Endodermal cell (in vitro differentiated cells): Measurements from ENCODE around the gene LTB4R2. TPM values are rescaled to one million over a fixed set of nuclear protein-coding genes. Genes with fewer than 3 reads are reported as not detected.

Experiments
- DNase-seq: peaks from one replicate; pipeline ENCODE4 v3.0.0-alpha.2; 2017
- H3K27ac ChIP-seq: 2 replicates; pipeline ENCODE4 v1.5.1; 2013; ENCODE audit warnings: mild to moderate bottlenecking, low read depth, low read length, moderate library complexity
- H3K27me3 ChIP-seq: 2 replicates; pipeline ENCODE4 v1.6.1; 2013; ENCODE audit warnings: mild to moderate bottlenecking, low read length, moderate library complexity; ENCODE audit not compliant: insufficient read depth, control insufficient read depth, poor library complexity, severe bottlenecking
- H3K36me3 ChIP-seq: 2 replicates; pipeline ENCODE4 v1.7.0; 2013; ENCODE audit warnings: mild to moderate bottlenecking, low read length, moderate library complexity; ENCODE audit not compliant: control insufficient read depth, insufficient read depth
- H3K4me1 ChIP-seq: one replicate; pipeline ENCODE4 v1.7.0; 2013; ENCODE audit warnings: low read length; ENCODE audit not compliant: control insufficient read depth, insufficient read depth
- H3K4me3 ChIP-seq: 2 replicates; pipeline ENCODE4 v1.5.1; 2013; ENCODE audit warnings: mild to moderate bottlenecking, low read length, moderate library complexity
- H3K9ac ChIP-seq: 2 replicates; pipeline ENCODE4 v1.6.1; 2013; ENCODE audit warnings: mild to moderate bottlenecking, low read length, moderate library complexity; ENCODE audit not compliant: poor library complexity, severe bottlenecking; ENCODE audit errors: extremely low read depth
- H3K9me3 ChIP-seq: 2 replicates; pipeline ENCODE4 v1.6.1; 2013; ENCODE audit warnings: mild to moderate bottlenecking, low read length, moderate library complexity; ENCODE audit not compliant: control insufficient read depth
- H3K27ac Mint-ChIP-seq: 2 replicates; pipeline ENCODE4 v1.8.0; 2020; ENCODE audit warnings: mixed read lengths
- H3K27me3 Mint-ChIP-seq: 2 replicates; pipeline ENCODE4 v1.8.0; 2021; ENCODE audit warnings: mild to moderate bottlenecking, mixed read lengths; ENCODE audit not compliant: insufficient read depth
- H3K36me3 Mint-ChIP-seq: 2 replicates; pipeline ENCODE4 v1.8.0; 2020; ENCODE audit warnings: low read depth, mixed read lengths
- H3K4me1 Mint-ChIP-seq: 2 replicates; pipeline ENCODE4 v1.8.0; 2020; ENCODE audit warnings: mixed read lengths
- H3K4me3 Mint-ChIP-seq: 2 replicates; pipeline ENCODE4 v1.8.0; 2020; ENCODE audit warnings: mild to moderate bottlenecking, moderate library complexity, mixed read lengths
- H3K9me3 Mint-ChIP-seq: 2 replicates; pipeline ENCODE4 v1.8.0; 2020; ENCODE audit warnings: mild to moderate bottlenecking, mixed read lengths
- CTCF ChIP-seq: fragments of 200-600 bp; sonication (generic); conservative IDR thresholded peaks from 2 replicates; pipeline ENCODE4 v1.5.0; 2021; ENCODE audit warnings: antibody characterized with exemption, mild to moderate bottlenecking
- WGBS, 2 experiments: methylation state at CpG; one replicate each; pipeline versions ENCODE4 v1.1.5 to v1.1.7; 2013; ENCODE audit warnings: missing lambda C conversion rate in 2 of 2, mixed read lengths in 1 of 2; ENCODE audit not compliant: insufficient coverage in 1 of 2, insufficient read length in 1 of 2; 5-methylcytosine and 5-hydroxymethylcytosine counted together
- total RNA-seq, 2 donors: library from RNA; stranded (reverse); fragmentation: NEBNext Ultra II Directional in 1 of 2; extraction: Animal tissue kit (Norgen Biotek cat#: 25700) in 1 of 2; gene quantifications; 2 replicates in 1 of 2; 3 replicates in 1 of 2; pipeline ENCODE4 v1.2.1, GENCODE V29; 2021

The LTB4R2 gene
- total RNA-seq, 2 donors from 2014 or later: 7.4 to 9.5 TPM

- no peaks in the 10 kb centered on the region for H3K9me3 Mint-ChIP-seq
- no peak for DNase-seq
Measured at GRCh38 chr14:24337824-24338175, 27.9 kb downstream of the LTB4R2 start.

GRCh38 chr14:24338843-24339242 is 28.9 kb downstream of the LTB4R2 start:
- Histone ChIP-seq H3K9ac (no peak overlapping the region), H3K27ac (no peak overlapping the region), H3K4me1 (peaks cover 4% of the 10 kb centered on the region), H3K27me3 (peaks cover 97% of the 10 kb centered on the region), H3K36me3 (no peaks in the 10 kb centered on the region), H3K9me3 (no peaks in the 10 kb centered on the region), H3K4me3 (no peak overlapping the region)
- H3K4me3 Mint-ChIP-seq: peak overlapping the region; percentile 58
- no peaks in the 10 kb centered on the region for H3K36me3 Mint-ChIP-seq
- H3K9me3 Mint-ChIP-seq: no peaks in the 10 kb centered on the region
- no peak overlapping the region for H3K27ac Mint-ChIP-seq
- TF ChIP-seq CTCF: no peak
- 75 to 82% methylated on average over 10 to 14 of the region's 14 CpGs for WGBS, 2 experiments
- H3K4me1 Mint-ChIP-seq: peaks cover 15% of the 10 kb centered on the region
- no peak for DNase-seq
- peaks cover 95% of the 10 kb centered on the region for H3K27me3 Mint-ChIP-seq

More at GRCh38 chr14:24337824-24338175, 27.9 kb downstream of the LTB4R2 start:
- no peak overlapping the region for H3K4me3 Mint-ChIP-seq
- Histone ChIP-seq H3K4me3 (no peak overlapping the region), H3K27ac (no peak overlapping the region), H3K27me3 (peaks cover 98% of the 10 kb centered on the region), H3K9ac (no peak overlapping the region), H3K4me1 (peaks cover 4% of the 10 kb centered on the region), H3K9me3 (no peaks in the 10 kb centered on the region), H3K36me3 (no peaks in the 10 kb centered on the region)
- peaks cover 99% of the 10 kb centered on the region for H3K27me3 Mint-ChIP-seq
- H3K36me3 Mint-ChIP-seq: no peaks in the 10 kb centered on the region
- TF ChIP-seq CTCF: no peak
- H3K27ac Mint-ChIP-seq: no peak overlapping the region
- H3K4me1 Mint-ChIP-seq: peaks cover 16% of the 10 kb centered on the region
- WGBS, 2 experiments: 87 to 96% methylated on average over 5 to 8 of the region's 8 CpGs

DNA sequence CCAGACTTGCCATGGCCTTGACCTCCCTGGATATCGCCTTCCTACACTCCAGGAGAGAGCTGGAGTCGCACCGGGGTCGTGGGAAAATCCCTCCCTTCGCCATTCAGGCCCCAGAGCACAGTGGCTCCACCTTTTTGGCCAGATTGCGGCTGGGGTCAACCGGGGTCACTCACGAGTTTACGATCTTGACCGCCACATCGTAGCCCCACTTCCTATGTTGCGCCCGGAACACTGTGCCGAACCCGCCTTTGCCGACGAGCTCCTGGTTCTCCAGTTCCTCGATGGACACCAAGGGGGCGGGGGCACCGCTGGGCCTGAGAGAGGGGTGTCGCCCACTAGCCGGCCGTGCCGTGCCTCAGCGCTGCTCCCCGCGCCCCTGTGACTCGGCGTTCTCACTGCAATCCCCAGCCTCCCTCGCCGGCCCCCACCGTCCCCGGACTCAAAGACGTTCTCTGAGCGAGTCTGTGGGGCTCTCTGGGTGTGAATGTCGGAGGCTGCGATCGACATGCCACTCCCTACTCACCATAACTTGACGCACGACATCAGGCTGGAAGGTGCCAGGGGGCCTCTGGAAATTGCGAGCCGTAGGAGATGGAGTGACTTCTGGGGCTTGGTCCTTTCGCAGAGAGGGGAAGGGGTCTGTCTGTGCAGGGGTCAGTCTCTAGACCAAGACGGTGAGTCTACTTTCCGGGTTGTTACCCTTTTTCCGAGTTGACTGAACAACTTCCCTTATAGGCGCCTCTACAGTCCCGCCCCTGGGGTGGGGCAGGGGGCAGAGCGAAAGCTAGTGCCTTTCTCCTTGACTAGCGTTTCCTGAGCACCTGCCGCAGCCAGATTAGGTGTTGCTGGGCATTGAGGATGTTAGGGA is 29.6 kb downstream of the LTB4R2 start, which contains the start of gene RIPK3:
Gene RIPK3 (minus strand): TSS at position 708 of the 868 bp plus-strand sequence. CDS start 165 bp downstream, at position 543.
- H3K27ac Mint-ChIP-seq: no peak within 1 kb of the TSS
- DNase-seq: peak; percentile 77
- Histone ChIP-seq H3K27ac (no peak within 1 kb of the TSS), H3K4me1 (no peaks in the 10 kb centered on the region), H3K9me3 (no peaks in the 10 kb centered on the region), H3K27me3 (peaks cover 94% of the 10 kb centered on the region), H3K36me3 (no peaks in the 10 kb centered on the region), H3K4me3 (peak within 1 kb of the TSS; percentile 77), H3K9ac (no peak within 1 kb of the TSS)
- H3K4me1 Mint-ChIP-seq: peaks cover 15% of the 10 kb centered on the region
- peak within 1 kb of the TSS; percentile 58 for H3K4me3 Mint-ChIP-seq
- no peak for TF ChIP-seq CTCF
- peaks cover 94% of the 10 kb centered on the region for H3K27me3 Mint-ChIP-seq
- 16 to 35% methylated on average over 19 to 50 of the region's 51 CpGs for WGBS, 2 experiments
- no peaks in the 10 kb centered on the region for H3K9me3 Mint-ChIP-seq
- H3K36me3 Mint-ChIP-seq: no peaks in the 10 kb centered on the region
